ENCODE results near the gene CDH23. TPM values are rescaled to one million over a fixed set of nuclear protein-coding genes. Genes with fewer than 3 reads are reported as not detected.

The CDH23 gene
- total RNA-seq, 1 experiment from 2014 or later: 0.07 TPM

DNA sequence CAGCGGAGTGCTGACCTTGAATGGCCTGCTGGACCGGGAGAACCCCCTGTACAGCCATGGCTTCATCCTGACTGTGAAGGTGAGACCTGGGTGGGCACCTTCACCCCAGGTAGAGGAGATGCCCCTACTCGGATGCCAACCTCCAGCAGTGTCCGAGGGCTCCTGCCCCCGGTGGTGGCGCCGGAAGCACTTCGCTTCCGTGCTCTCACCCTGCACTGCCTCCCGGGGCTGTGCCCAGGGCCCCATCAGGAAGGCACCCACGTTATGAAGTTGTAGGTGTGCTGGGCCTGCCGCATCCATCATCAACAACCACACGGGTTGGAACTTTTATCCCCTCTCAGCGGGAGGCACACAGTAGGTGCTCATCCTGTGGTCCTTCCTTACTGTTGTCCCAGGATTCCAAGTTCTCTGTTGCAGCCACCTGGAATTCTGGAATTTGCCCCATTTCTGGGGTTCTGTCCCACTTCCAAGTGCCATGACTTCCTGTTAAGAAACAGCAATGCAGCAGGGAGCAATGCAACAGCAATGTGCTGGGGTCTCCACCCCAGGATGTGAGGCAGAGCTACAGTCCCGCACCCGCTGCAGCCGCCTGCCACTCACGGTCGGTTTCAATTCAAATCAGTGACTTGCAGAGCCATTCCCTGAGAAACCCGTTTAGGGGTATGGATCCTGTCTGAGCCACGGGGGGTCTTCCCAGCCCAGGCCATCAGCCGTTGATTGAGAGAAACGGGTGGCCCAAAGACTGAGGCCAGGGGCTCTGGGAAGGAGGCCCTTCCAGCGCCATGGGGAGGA, 219.0 kb downstream of the CDH23 start:
- no TSS peak for BruUV-seq (replicated peaks)
- DNase-seq: no peak
- no peak overlapping the region for H3K27ac Mint-ChIP-seq (ENCODE audit: unreplicated experiment)
- H3K36me3 Mint-ChIP-seq (ENCODE audit: insufficient read depth, unreplicated experiment): no peaks in the 10 kb centered on the region
- H3K9me3 Mint-ChIP-seq (ENCODE audit: low read depth, unreplicated experiment): no peaks in the 10 kb centered on the region
- intact Hi-C loops (cut with micrococcal nuclease; ENCODE audit: unreplicated experiment): no loop called here
- CTCF ChIA-PET: no interaction called here
- H3K4me3 Mint-ChIP-seq (ENCODE audit: low read depth, unreplicated experiment): no peak overlapping the region
- H3K27me3 Mint-ChIP-seq (ENCODE audit: unreplicated experiment): peaks cover 16% of the 10 kb centered on the region
- TF ChIP-seq, protein P1, sequence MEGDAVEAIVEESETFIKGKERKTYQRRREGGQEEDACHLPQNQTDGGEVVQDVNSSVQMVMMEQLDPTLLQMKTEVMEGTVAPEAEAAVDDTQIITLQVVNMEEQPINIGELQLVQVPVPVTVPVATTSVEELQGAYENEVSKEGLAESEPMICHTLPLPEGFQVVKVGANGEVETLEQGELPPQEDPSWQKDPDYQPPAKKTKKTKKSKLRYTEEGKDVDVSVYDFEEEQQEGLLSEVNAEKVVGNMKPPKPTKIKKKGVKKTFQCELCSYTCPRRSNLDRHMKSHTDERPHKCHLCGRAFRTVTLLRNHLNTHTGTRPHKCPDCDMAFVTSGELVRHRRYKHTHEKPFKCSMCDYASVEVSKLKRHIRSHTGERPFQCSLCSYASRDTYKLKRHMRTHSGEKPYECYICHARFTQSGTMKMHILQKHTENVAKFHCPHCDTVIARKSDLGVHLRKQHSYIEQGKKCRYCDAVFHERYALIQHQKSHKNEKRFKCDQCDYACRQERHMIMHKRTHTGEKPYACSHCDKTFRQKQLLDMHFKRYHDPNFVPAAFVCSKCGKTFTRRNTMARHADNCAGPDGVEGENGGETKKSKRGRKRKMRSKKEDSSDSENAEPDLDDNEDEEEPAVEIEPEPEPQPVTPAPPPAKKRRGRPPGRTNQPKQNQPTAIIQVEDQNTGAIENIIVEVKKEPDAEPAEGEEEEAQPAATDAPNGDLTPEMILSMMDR (IDR thresholded peaks at IDR 0.05; ENCODE audit: unreplicated experiment): no peak
- peaks cover 22% of the 10 kb centered on the region for H3K4me1 Mint-ChIP-seq (ENCODE audit: low read depth, unreplicated experiment)

DNA sequence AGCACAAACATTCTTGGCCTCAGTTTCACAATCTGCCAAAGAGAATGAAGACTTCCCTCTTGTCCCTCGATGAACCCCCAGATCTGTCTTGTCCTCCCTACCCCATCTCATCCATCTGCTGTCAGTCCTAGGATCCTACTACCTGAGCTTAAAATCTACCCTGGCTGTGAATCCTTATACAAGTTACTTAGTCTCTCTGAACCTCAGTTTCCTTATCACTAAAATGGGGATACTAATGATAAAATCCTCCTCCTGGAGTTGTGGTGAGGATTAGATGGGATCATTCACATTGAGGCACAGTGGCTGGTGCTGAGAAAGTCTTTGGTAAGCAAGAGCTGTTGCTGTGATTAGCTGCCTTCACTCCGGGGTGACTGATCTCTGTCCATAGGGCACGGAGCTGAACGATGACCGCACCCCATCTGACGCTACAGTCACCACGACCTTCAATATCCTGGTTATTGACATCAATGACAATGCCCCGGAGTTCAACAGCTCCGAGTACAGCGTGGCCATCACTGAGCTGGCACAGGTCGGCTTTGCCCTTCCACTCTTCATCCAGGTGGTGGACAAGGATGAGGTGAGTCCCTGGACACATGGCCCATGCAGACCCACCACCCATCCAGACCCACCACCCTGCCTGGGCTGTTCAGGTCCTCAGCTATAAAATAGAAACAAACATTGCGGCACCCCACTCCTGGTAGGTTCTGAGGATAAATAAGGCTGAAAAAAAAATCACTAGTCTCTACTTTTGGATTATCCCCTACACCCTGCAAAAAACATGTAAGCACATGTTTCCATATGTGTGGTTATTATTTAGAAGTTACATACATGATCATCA, 220.3 kb downstream of the CDH23 start:
- Mint-ChIP-seq H3K27ac (ENCODE audit: unreplicated experiment) (no peak overlapping the region), H3K27me3 (ENCODE audit: unreplicated experiment) (peaks cover 15% of the 10 kb centered on the region), H3K4me1 (ENCODE audit: low read depth, unreplicated experiment) (peaks cover 26% of the 10 kb centered on the region), H3K36me3 (ENCODE audit: insufficient read depth, unreplicated experiment) (no peaks in the 10 kb centered on the region), H3K9me3 (ENCODE audit: low read depth, unreplicated experiment) (no peaks in the 10 kb centered on the region), H3K4me3 (ENCODE audit: low read depth, unreplicated experiment) (no peak overlapping the region)
- intact Hi-C loops (cut with micrococcal nuclease; ENCODE audit: unreplicated experiment): no loop called here
- BruUV-seq (replicated peaks): no TSS peak
- TF ChIP-seq, protein P1 (IDR thresholded peaks at IDR 0.05; ENCODE audit: unreplicated experiment): no peak
- CTCF ChIA-PET: interaction anchor here (0.9 kb wide), 1 partner anchor 9 kb away, joined by 3 read pairs; no protein-coding TSS in a partner anchor
- DNase-seq: no peak

DNA sequence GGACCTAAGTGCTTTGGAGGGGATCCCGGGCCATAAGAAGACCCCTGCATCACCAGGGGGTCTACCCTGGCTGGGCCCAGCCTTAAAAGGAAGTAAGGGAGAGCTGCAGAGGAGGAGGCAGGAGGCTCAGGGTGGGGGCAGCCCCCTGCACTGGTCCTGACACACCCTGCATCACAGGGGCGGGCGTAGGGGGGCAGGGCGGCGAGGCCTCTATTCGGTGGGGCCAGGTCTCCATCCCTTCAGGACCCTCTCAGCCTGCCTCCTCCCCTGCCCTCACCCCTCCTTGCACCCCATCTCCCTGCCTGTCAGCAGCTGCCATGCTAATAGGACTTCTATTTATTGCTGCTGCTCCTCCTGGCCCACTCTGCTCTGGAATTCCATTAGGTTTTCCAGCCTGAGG, 221.5 kb downstream of the CDH23 start:
- TF ChIP-seq, protein P1 (IDR thresholded peaks at IDR 0.05; ENCODE audit: unreplicated experiment): no peak
- Mint-ChIP-seq H3K27me3 (ENCODE audit: unreplicated experiment) (peaks cover 15% of the 10 kb centered on the region), H3K36me3 (ENCODE audit: insufficient read depth, unreplicated experiment) (no peaks in the 10 kb centered on the region), H3K27ac (ENCODE audit: unreplicated experiment) (no peak overlapping the region), H3K4me3 (ENCODE audit: low read depth, unreplicated experiment) (no peak overlapping the region), H3K9me3 (ENCODE audit: low read depth, unreplicated experiment) (no peaks in the 10 kb centered on the region), H3K4me1 (ENCODE audit: low read depth, unreplicated experiment) (peaks cover 32% of the 10 kb centered on the region)
- no TSS peak for BruUV-seq (replicated peaks)
- CTCF ChIA-PET: interaction anchor here (1.0 kb wide), 1 partner anchor 9 kb away, joined by 8 read pairs; no protein-coding TSS in a partner anchor
- DNase-seq: no peak
- intact Hi-C loops (cut with micrococcal nuclease; ENCODE audit: unreplicated experiment): no loop called here

DNA sequence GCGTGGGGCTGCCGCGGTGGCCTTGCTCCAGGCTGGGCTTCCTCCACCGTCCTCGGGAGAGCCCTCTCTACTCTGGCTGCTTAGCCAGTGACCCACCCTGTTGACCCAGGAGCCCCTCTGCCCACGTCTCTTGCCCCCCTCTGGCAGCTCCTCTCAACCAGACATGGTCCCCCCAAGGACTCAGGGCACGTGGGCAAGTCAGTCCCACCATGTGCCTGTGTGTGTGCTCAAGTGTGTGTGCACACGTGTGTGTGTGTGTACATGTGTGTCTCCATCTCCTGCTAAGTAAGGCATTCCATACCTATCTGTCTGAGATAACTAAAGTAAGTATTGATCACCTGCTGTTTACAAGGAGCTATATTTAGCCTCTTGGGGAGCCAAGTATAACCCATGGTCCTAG, 221.9 kb downstream of the CDH23 start:
- TF ChIP-seq, protein P1 (IDR thresholded peaks at IDR 0.05; ENCODE audit: unreplicated experiment): no peak
- no TSS peak for BruUV-seq (replicated peaks)
- Mint-ChIP-seq H3K27ac (ENCODE audit: unreplicated experiment) (no peak overlapping the region), H3K36me3 (ENCODE audit: insufficient read depth, unreplicated experiment) (no peaks in the 10 kb centered on the region), H3K9me3 (ENCODE audit: low read depth, unreplicated experiment) (no peaks in the 10 kb centered on the region), H3K4me3 (ENCODE audit: low read depth, unreplicated experiment) (no peak overlapping the region), H3K4me1 (ENCODE audit: low read depth, unreplicated experiment) (peaks cover 32% of the 10 kb centered on the region), H3K27me3 (ENCODE audit: unreplicated experiment) (peaks cover 15% of the 10 kb centered on the region)
- DNase-seq: no peak
- intact Hi-C loops (cut with micrococcal nuclease; ENCODE audit: unreplicated experiment): no loop called here
- CTCF ChIA-PET: interaction anchor here (1.0 kb wide), 1 partner anchor 9 kb away, joined by 8 read pairs; no protein-coding TSS in a partner anchor
